ENCODE data around the gene KNG1. TPM values are rescaled to one million over a fixed set of nuclear protein-coding genes. Genes with fewer than 3 reads are reported as not detected.
"Not testable (repeated sequence)": the region's sequence is repeated elsewhere in the genome, so short reads cannot be mapped to it uniquely, and the experiment has no call there.

KNG1 gene
- total RNA-seq, 1 donor from 2014 or later, result 0.62 TPM

DNA sequence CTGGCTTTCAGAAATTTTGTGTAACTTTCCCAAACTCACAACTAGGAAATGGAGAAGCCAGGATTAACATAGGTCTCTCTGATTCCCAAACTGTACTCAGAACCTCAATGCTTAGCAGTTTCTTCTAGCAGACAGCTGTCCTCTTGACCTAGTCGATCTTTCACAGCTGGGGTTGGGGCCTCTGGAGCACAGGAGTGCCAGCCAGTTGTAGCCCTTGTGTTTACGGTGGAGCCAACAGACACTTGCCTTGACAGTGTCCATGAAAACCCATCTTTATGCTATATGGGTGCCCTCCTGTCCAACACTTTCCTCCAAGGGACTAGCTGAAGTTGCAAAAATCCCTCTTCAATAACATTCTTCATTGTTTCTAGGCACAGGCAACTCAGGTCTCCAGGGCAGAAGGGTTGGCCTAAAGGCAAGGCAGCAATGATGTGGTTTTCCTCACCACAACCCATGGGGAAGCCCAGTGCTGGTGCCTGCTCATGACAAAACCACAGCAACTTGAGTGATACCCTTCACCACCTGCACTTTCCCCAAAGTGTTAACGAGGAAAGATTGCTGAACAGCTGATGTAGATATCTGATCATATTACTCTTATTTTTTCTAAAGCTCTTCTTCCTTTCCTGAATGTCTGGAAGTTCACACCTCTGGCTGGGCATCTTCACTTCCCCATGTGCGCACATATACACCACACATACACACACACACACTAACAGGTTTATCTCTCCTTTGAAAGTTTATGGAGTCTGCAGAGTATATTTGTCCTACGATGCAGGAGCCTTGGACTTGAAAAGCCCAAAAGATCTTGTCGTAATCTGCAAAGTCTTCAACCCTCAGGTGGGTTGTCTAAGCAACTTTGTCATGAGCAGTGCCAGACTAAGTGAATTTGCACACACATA is 11.0 kb upstream of the KNG1 start:
- DNase-seq (ENCODE audit: missing footprints) (no peak), ATAC-seq (no peak)
- intact Hi-C loops (cut with DNase I), result no loop called here

DNA sequence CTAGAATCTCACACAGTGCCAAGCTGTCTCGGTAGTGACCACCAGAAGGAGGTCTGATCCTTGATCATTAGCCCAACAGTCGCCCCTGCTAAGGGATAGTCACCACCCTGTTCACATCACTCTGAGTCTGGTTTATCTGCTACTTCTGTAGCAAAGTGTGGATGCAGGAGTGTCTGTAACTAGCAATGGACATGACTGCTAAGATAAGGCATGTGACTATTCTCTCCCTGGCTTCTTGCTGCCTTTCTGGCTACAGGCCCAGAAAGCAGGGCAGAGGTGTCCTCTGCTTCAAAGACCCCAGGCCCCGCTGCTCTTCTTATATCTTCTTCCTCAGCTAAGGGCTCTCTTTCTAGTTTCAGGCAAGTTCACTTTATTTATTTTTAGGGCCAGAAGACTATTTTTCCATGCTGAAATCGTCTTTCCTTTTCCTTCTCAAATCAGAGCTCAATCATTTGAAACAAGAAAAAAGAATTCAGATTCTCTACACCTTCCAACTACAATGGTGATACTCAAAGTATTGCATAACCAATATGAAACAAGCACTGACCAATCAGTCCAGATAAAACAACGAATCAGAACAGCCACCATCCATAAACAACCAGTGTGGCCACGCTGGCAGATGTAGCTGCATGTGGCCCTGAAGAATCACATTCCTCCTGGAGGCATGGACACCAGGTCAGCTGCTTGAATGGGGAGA is 8.0 kb upstream of the KNG1 start:
- intact Hi-C loops (cut with DNase I), result no loop called here
- DNase-seq (ENCODE audit: missing footprints), result no peak
- peak; percentile 67 for ATAC-seq

DNA sequence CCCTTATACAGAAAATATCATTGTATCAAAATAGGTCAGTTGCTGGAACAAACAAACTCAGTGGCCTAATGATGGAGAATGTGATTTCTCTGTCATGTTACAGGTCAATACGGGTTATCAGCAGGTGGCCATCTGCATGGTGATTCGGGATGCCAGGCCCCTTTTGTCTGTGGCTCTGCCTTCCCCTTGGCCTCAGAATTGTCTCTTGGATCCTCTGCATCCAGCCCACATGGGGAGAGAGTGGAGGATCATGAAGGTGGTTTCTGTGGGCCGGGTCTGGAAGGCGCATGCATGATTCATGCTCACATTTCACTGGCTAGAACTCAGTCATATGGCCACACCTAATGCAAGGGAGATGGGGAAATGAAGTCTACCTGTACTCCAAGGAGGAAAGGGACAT is 6.5 kb upstream of the KNG1 start:
- DNase-seq (ENCODE audit: missing footprints); ATAC-seq; intact Hi-C loops (cut with DNase I): not testable (repeated sequence)

DNA sequence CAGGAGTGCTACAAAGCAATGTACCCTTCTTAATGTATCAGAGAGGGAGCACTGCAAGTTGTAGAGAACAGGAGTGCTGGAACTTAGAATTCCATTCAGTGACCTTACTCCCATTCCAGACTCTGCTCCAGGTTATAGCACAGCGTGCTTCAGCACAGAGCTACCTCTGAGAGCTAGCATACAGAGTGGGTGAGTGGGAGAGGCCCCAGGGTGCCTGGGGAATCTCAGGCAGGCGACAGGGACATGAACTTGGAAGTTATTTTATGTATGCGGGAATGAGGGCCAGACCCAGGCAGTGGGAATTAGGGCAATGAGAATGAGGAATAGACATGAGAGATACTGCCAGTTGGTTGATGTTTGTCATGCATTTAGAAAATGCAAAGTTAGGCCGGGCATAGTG is 3.7 kb upstream of the KNG1 start:
- intact Hi-C loops (cut with DNase I), result no loop called here
- DNase-seq (ENCODE audit: missing footprints) (no peak), ATAC-seq (peak; percentile 66)

DNA sequence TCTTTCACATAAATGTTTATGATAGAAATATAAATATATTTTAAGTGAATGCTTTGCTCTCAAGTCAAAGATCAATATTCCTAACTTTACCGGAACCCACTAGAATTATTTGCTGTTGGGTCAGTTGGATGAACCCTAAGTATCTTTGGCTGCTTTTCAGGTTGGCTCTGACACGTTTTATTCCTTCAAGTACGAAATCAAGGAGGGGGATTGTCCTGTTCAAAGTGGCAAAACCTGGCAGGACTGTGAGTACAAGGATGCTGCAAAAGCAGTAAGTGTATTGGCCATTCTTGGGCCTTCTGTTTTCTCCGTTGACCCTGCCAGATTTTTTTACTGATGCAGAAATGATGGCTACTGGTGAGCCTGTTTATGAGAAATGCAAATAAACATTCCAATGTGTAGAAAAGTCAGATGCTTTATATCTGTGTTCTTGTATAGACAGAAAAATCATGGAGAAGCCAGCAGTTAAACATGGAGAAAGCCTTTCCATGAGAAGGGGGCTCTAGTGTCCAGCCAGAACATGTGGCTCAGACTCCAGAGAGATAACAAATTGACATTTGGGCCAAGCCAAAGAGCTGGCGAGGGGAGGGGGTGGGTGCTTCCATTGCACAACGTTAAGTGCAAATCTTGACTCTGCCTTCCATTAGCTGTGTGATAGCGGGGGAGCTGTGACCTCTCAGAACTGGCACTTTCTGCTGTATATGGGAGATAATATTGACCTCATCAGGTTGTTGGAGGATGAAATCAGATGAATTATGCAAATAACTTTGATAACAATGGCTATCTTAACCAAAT is 3.0 kb downstream of the KNG1 start:
- ATAC-seq, result peak; percentile 56
- intact Hi-C loops (cut with DNase I), result no loop called here
- no peak for DNase-seq (ENCODE audit: missing footprints)

DNA sequence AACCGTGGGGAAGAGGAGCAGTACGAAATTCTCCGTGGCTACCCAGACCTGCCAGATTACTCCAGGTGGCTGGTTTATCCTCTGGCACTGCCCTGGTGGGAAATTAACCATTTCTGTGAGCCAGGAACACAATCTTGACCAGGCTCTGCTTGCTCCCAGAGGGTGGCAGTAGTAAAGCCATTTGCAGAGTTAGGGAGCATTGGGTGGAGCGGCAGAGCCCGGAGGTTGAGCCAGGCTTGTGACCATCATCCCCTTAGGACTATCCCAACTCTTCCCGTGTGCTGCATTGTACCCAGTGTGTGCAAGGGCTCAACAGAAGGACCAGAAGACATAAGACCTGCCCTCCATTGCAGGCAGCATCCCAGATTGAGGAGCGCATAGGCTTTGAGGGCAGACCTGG is 5.3 kb downstream of the KNG1 start:
- no peak for ATAC-seq
- intact Hi-C loops (cut with DNase I), result no loop called here
- DNase-seq (ENCODE audit: missing footprints), result no peak

DNA sequence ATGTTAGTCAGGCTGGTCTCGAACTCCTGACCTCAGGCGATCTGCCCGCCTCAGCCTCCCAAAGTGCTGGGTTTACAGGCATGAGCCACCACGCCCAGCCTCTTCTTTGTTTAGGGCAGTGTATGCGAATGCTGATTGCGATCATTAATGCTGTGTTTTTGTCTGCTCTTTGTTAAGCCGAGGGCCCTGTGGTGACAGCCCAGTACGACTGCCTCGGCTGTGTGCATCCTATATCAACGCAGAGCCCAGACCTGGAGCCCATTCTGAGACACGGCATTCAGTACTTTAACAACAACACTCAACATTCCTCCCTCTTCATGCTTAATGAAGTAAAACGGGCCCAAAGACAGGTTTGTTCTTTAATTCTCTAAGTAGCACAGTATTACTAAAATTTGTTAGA is 7.8 kb downstream of the KNG1 start:
- ATAC-seq, result no peak
- no peak for DNase-seq (ENCODE audit: missing footprints)
- intact Hi-C loops (cut with DNase I), result no loop called here

DNA sequence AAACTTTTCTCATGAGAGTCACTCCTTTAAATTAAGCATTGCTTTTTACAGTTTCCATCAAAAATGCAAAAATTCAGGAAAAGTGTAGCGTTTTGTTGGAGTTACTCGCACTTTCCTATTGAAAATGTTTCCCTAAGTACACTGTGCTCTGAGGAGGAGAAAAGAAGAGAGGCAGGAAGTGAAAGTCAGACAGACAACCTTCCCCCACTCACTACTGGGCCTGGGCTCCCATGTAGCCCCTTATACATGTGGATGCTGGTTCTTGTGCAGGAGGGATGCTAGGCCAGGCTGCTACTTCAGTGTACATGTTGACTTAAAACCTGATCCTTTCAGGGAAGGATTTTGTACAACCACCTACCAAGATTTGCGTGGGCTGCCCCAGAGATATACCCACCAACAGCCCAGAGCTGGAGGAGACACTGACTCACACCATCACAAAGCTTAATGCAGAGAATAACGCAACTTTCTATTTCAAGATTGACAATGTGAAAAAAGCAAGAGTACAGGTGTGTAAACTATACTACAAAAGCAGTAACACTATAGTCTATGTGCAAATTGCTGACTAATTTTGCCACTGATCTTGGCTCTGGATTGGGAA is 15.1 kb downstream of the KNG1 start:
- ATAC-seq (no peak), DNase-seq (ENCODE audit: missing footprints) (no peak)
- intact Hi-C loops (cut with DNase I), result no loop called here

DNA sequence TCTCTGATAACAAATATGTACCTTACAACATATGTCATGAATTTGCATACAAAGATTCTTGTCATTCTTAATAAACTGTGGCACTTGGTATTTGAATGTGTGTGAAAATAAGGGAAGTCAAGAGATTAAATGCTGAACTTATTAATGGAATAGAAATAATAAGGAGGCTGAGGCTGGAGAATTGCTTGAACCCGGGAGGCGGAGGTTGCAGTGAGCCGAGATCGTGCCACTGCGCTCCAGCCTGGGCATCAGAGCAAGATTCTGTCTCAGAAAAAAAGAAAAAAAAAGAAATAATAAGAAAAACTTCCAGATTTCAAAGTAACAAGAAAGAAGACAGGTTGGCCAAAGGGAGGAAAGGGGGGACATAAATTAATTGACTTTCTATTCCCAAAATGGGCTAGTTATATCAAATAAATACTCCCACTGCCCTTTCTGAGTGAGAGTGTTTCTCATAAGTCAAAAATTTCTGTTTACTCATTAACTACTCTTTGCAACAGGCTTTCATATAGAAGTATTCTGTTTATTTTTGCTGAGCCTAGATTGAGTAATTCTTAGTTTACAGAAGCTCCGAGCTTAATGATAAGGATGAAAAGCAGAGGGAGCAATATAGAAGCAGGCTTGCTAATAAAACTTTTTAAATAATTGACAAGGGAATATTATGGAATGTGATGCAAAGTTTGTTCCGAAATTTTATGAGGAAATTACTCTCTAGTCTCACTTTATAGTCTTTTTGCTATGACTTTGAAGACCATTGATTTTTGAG is 25.6 kb downstream of the KNG1 start:
- intact Hi-C loops (cut with DNase I), result no loop called here
- DNase-seq (ENCODE audit: missing footprints), result no peak
- no peak for ATAC-seq

DNA sequence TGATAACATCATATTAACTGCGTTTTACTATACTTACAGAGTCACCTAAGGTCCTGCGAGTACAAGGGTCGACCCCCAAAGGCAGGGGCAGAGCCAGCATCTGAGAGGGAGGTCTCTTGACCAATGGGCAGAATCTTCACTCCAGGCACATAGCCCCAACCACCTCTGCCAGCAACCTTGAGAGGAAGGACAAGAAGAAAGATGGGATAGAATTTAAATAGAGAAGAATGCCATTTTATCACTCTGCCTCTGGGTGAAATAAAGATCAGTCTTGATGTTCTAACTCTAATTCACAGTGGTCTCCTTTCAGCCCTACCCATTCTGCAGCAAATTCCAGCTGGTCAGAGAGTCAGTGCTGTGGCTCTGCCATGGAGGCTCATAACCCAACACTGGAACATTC is 26.5 kb downstream of the KNG1 start:
- ATAC-seq (no peak), DNase-seq (ENCODE audit: missing footprints) (no peak)
- intact Hi-C loops (cut with DNase I), result no loop called here

DNA sequence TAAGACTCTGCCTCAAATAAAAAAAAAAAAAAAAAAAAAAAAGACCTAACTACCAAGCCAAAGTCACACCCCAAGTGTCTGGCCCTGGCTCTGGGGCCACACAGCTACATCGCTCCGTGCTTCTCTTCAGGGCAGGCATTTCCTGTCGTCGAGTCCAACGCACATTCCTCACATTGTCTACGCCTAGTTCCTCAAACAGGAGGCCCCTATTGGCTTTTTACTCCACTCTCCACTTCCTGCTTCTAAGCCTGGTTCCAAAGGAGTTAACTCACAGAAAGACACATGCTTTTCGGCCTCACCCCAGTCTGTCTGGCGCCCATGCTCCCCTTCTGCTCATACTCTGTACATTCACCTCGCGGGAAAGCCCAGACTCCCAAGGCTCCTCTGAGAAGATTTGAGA is 28.8 kb downstream of the KNG1 start:
- DNase-seq (ENCODE audit: missing footprints) (no peak), ATAC-seq (peak; percentile 72)
- intact Hi-C loops (cut with DNase I), result no loop called here

DNA sequence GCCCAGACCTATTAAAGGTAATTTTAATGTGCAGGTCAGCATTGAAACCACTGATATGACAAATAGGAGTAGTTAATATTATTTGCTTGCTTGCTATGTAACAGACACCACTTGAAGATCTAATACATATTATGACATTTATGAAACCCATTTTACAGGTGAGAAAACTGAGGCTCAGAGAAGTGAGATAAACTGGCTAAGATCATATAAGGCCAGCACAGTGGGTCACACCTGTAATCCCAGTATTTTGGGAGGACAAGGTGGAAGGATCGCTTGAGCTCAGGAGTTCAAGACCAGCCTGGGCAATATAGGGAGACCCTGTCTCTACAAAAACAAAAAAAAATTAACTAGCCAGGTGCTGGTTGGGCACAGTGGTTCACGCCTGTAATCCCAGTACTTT is 33.2 kb downstream of the KNG1 start:
- intact Hi-C loops (cut with DNase I), result no loop called here
- ATAC-seq (no peak), DNase-seq (ENCODE audit: missing footprints) (no peak)

DNA sequence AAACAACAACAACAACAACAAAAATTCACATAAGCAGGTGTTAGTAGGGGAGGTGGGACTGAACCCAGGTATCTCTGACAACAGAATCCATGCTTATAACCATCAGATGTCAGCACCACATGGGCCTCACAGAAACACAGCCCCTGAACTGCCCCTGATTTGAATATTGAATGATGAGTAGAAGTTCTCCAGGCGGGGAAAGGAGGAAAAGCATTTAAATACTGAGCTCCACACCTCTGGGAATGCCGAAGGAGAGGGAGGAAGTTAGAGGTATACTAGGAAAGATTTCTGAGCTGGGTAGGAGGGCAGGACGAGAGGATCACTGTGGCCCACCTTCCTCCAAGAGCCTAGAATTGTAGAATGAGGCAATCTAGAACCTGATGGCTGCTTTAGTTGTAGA is 34.3 kb downstream of the KNG1 start:
- DNase-seq (ENCODE audit: missing footprints), result no peak
- intact Hi-C loops (cut with DNase I), result no loop called here
- ATAC-seq, result no peak

DNA sequence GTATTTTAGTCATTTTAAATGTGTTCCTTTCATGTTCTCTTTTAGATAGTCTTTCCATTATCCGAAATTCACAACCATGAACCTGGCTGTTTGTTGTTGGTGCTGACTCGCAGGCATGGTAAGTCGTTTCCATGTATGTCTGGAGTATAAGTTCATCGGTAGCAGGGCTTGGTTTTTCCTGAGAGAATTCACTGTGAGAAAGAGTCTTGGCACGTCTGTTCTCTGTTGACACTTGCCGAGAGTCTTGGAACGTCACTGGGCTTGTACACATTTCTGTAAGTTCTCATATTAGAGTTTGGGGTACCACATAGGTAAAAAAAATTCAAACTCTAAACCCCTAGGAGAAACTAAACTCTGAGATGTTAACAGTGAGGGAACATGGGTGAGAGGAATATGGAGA is 36.8 kb downstream of the KNG1 start:
- ATAC-seq (no peak), DNase-seq (ENCODE audit: missing footprints) (no peak)
- intact Hi-C loops (cut with DNase I), result no loop called here

DNA sequence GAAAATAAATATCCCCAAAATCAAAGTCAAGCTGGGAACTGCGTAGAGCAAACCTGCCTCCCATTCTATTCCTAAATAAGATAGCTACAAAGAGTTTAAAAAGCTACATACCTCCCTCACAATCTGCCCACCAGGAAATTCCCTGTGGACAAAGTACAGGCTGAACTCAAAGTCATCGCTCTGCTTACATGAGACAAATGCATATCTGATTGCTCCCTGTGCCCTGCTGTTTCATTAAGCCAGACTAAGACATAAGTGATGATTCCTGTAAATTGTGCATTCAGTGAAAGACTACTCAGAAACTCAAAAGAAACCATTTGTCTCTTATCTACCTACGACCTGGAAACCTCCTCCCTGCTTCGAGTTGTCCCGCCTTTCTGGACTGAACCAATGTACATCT is 37.7 kb downstream of the KNG1 start:
- DNase-seq (ENCODE audit: missing footprints) (no peak), ATAC-seq (no peak)
- intact Hi-C loops (cut with DNase I), result no loop called here

DNA sequence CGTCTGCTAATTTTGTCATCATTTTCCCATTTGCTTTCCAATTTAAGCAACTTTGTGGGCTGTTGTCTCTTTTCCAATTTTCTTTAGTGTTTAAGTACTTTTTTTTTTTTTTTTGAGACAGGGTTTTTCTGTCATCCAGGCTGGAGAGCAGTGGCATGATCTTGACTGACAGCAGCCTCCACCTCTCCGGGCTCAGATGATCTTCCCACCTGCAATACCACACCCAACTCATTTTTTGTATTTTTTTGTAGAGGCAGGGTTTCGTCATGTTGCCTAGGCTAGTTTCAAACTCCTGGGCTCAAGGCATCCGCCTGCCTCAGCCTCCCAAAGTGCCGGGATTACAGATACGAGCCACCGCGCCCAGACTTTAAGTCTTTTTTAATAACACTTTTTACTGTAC is 40.1 kb downstream of the KNG1 start:
- DNase-seq (ENCODE audit: missing footprints), result no peak
- intact Hi-C loops (cut with DNase I), result no loop called here
- no peak for ATAC-seq

DNA sequence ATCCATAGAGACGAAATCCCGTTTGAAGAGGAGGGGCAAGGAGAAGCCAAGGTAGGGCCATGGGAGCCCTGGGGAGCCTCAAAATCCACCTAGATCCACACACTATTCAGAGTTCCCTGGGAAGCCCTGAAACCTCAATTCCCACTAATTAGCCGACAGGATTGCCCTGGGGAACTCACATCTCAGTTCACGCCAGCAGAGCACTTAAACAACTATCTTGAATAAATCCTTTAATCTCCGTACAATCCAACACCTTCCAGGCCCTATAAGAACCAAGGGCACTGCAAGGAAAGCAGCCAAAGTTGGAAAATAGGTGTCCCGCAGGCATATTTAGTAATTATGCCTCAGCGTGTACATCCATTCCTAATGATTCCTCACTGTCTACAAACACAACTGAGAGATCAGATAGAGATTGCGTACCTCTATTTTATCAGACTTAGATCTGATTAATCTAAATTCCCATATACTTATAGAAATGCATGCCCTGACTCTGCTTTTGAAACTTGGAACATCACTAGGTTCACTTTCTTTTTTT is 40.6 kb downstream of the KNG1 start:
- intact Hi-C loops (cut with DNase I), result no loop called here
- ATAC-seq (no peak), DNase-seq (ENCODE audit: missing footprints) (no peak)

DNA sequence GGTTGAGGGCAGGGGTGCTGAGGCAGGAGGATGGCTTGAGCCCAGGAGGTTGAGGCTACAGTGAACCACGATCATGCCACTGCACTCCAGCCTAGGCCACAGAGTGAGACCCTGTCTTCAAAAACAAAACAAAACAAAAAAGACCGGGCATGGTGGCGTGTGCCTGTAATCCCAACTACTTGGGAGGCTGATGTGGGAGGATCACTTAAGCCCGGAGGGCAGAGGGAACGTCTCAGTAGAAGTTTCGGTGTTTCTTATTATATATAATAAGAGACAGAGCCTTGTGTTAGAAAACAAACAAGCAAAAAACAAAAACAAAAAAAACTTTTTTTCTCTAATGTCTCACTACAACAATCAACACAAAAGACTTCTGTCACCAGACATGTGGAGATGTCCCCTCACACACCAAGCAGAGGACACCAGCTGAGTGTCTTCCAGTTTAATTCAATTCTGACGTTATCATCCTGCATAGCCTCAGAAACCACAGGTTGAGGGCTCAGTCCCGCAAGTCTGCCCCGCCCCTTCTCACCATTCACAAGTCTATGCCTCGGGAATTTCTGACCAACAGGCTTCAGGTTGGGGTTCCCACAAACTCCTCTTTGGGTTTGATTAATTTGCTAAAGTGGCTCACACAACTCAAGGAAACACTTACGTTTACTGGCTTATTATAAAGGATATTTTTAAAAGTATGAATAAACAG is 42.2 kb downstream of the KNG1 start:
- DNase-seq (ENCODE audit: missing footprints), result no peak
- ATAC-seq, result no peak
- intact Hi-C loops (cut with DNase I), result no loop called here
